AG04450 (cell line): ENCODE measurements around the gene MYO1C. TPM values are rescaled to one million over a fixed set of nuclear protein-coding genes. Genes with fewer than 3 reads are reported as not detected.

Source experiments
- CTCF ChIA-PET: fragments of 300-600, 350-600 bp; formaldehyde crosslinking; extraction: SDS; loops from one replicate; lab custom pipeline; 2022; ENCODE audit warnings: antibody characterized with exemption, inconsistent platforms; lab: Charles Lee
- POLR2A ChIA-PET: fragments of 350-600 bp; formaldehyde crosslinking; extraction: SDS; loops from one replicate; lab custom pipeline; 2021; ENCODE audit warnings: antibody characterized with exemption, inconsistent platforms; lab: Yijun Ruan, JAX
- DNase-seq: peaks from one replicate; pipeline ENCODE4 v3.0.0-alpha.2; 2011; ENCODE audit warnings: low read depth, low spot score
- H3K27ac ChIP-seq: one replicate; pipeline ENCODE4 v1.5.1; 2012; ENCODE audit warnings: low read depth, low read length, control low read depth
- H3K27me3 ChIP-seq: one replicate; pipeline ENCODE4 v1.6.0; 2012; ENCODE audit warnings: low read length; ENCODE audit not compliant: control insufficient read depth, insufficient read depth
- H3K4me3 ChIP-seq: 2 replicates; pipeline ENCODE4 v1.5.1; 2011; ENCODE audit warnings: mild to moderate bottlenecking, low read depth, low read length, control low read depth
- H3K9me3 ChIP-seq: 2 replicates; pipeline ENCODE4 v1.5.1; 2012; ENCODE audit warnings: low read length; ENCODE audit not compliant: control insufficient read depth, insufficient read depth
- polyA plus RNA-seq: library from polyadenylated mRNA; depleted of rRNA; stranded (reverse); fragments of >200 nt; gene quantifications from 2 replicates; pipeline ENCODE4 v1.2.3, GENCODE V29; 2011
- TF ChIP-seq, protein P1 (sequence below): IDR thresholded peaks from 2 replicates; pipeline ENCODE4 v1.5.1; 2011; ENCODE audit warnings: low read depth, low read length, control low read depth, inconsistent platforms

The MYO1C gene
- polyA plus RNA-seq, 1 experiment: 147 TPM

GRCh38 chr17:1521086-1521640 lies 28.7 kb upstream of the MYO1C start:
- POLR2A ChIA-PET: no interaction called here
- no peak overlapping the region for H3K4me3 ChIP-seq
- TF ChIP-seq, protein P1, sequence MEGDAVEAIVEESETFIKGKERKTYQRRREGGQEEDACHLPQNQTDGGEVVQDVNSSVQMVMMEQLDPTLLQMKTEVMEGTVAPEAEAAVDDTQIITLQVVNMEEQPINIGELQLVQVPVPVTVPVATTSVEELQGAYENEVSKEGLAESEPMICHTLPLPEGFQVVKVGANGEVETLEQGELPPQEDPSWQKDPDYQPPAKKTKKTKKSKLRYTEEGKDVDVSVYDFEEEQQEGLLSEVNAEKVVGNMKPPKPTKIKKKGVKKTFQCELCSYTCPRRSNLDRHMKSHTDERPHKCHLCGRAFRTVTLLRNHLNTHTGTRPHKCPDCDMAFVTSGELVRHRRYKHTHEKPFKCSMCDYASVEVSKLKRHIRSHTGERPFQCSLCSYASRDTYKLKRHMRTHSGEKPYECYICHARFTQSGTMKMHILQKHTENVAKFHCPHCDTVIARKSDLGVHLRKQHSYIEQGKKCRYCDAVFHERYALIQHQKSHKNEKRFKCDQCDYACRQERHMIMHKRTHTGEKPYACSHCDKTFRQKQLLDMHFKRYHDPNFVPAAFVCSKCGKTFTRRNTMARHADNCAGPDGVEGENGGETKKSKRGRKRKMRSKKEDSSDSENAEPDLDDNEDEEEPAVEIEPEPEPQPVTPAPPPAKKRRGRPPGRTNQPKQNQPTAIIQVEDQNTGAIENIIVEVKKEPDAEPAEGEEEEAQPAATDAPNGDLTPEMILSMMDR: no peak
- DNase-seq: no peak
- CTCF ChIA-PET: interaction anchor here (3.1 kb wide), 1 partner anchor 155 kb away, joined by 8 read pairs; no protein-coding TSS in a partner anchor
- H3K27ac ChIP-seq: no peak overlapping the region
- no peaks in the 10 kb centered on the region; the same call in 1 of the 2 replicates for H3K9me3 ChIP-seq
- H3K27me3 ChIP-seq: no peaks in the 10 kb centered on the region

- Histone ChIP-seq H3K27me3 (no peaks in the 10 kb centered on the region), H3K27ac (no peak overlapping the region), H3K4me3 (no peak overlapping the region), H3K9me3 (no peaks in the 10 kb centered on the region; the same call in 1 of the 2 replicates)
- DNase-seq: no peak
- TF ChIP-seq, protein P1: no peak
- ChIA-PET POLR2A (no interaction called here), CTCF (interaction anchor here (3.1 kb wide), 1 partner anchor 154 kb away, joined by 8 read pairs; no protein-coding TSS in a partner anchor)
These were observed 27.2 kb upstream of the MYO1C start for GRCh38 chr17:1519678-1520077.

DNA sequence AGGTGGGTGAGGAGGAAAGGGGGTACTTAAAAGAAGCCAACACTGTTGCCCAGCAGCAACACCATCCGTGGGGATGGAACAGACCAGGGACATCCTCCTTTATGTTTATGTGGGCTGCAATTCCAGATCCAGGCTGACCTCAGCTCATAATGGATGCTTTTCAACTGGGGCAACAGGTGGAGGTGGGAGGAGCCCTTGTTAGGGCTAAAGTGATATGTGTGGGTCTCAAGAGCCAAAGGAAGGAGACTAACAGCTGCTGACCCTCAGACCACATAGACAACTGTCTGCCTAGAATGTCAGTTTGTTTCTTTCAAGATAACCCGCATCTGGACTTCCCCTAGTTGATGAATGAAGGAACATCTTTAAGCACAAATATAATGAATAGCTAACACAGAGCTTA lies 25.9 kb upstream of the MYO1C start:
- TF ChIP-seq, protein P1: no peak
- DNase-seq: no peak
- H3K27ac ChIP-seq: no peak overlapping the region
- H3K9me3 ChIP-seq: no peaks in the 10 kb centered on the region; the same call in 1 of the 2 replicates
- CTCF ChIA-PET: interaction anchor here (3.1 kb wide), 1 partner anchor 153 kb away, joined by 8 read pairs; no protein-coding TSS in a partner anchor
- no peaks in the 10 kb centered on the region for H3K27me3 ChIP-seq
- no peak overlapping the region for H3K4me3 ChIP-seq
- POLR2A ChIA-PET: no interaction called here

DNA sequence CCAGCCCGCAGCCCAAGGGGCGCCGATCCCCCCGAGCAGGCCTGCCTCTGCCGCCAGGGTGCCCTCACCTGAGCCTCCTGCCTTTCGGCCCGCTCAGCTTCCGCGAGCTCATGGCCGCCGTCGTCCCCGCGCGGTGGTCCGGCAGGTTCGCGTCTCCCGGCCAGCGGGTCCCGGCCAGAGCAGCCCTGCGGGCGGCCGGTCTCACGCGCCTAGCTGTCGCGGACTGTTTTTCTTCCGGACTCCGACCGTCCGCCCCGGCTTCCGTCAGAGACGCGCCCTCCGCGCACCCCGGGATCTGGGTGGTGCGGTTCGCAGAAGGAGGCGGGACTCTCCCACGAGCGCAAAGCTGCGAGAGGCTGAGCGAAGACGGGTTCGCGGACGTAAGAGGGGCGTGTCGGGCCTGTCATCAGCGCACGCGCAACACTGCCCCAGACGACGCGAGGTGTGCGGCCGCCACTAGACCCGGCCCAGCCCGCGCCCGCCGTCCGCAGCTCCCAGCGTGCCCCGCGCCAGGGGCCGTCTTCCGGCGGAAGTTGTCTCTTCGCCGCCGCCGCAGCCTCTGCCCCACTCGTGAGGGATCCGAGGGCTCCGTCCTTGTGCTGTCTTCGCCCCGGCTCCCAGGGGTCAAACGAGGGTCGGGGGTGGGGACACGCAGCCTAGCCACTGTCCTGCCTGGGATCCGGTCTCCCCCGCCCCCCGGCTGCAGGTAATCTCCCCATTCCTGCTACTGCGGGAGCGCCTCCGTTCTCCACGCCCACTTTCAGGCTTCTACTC lies 24.1 kb upstream of the MYO1C start, which contains the start of gene INPP5K:
TSS of gene INPP5K (minus strand) at position 225 of the 774 bp plus-strand sequence. CDS start at position 112, 113 bp downstream.
- H3K4me3 ChIP-seq: peak within 1 kb of the TSS; percentile 98
- ChIA-PET POLR2A (interaction anchor here (0.5 to 1.4 kb wide), 22 partner anchors 9 to 267 kb away, joined by 3 to 12 read pairs (median 4); partner anchors contain the start of genes PITPNA and YWHAE), CTCF (interaction anchor here (0.6 to 4.1 kb wide), 8 partner anchors 11 to 257 kb away, joined by 3 to 47 read pairs (median 8); no protein-coding TSS in a partner anchor)
- no peaks in the 10 kb centered on the region; the same call in 1 of the 2 replicates for H3K9me3 ChIP-seq
- TF ChIP-seq, protein P1: no peak
- peak within 1 kb of the TSS; percentile 90 for H3K27ac ChIP-seq
- DNase-seq: peak; percentile 96
- no peaks in the 10 kb centered on the region for H3K27me3 ChIP-seq
